Measurements from ENCODE around the gene SKIC8.

SKIC8 gene

GRCh38 chr15:78291052-78291451 lies 8.4 kb downstream of the SKIC8 start:
- no peak for DNase-seq

GRCh38 chr15:78290222-78290621 lies 9.2 kb downstream of the SKIC8 start:
- DNase-seq, result no peak

- no peak for DNase-seq
These were observed 14.7 kb downstream of the SKIC8 start for GRCh38 chr15:78284758-78285157.

- no peak for DNase-seq
These were observed 17.1 kb downstream of the SKIC8 start for GRCh38 chr15:78282324-78282723.

- DNase-seq, result no peak
These were observed 18.9 kb downstream of the SKIC8 start for GRCh38 chr15:78280319-78281072.

GRCh38 chr15:78276064-78276943 lies 23.1 kb downstream of the SKIC8 start:
- DNase-seq, result no peak

GRCh38 chr15:78274994-78275393 lies 24.4 kb downstream of the SKIC8 start:
- DNase-seq, result no peak

- no peak for DNase-seq
These were observed 26.6 kb downstream of the SKIC8 start for GRCh38 chr15:78272776-78273175.

- DNase-seq, result no peak
These were observed 27.1 kb downstream of the SKIC8 start for GRCh38 chr15:78272316-78272715.

GRCh38 chr15:78266806-78267205 lies 32.6 kb downstream of the SKIC8 start:
- DNase-seq, result no peak

GRCh38 chr15:78266229-78266628 lies 33.2 kb downstream of the SKIC8 start:
- no peak for DNase-seq

GRCh38 chr15:78265752-78266224 lies 33.6 kb downstream of the SKIC8 start:
- no peak for DNase-seq

GRCh38 chr15:78265137-78265460 lies 34.3 kb downstream of the SKIC8 start:
- no peak for DNase-seq

- peak; percentile 56 for DNase-seq
These were observed 34.9 kb downstream of the SKIC8 start, which contains the start of gene DNAJA4 for GRCh38 chr15:78264304-78265136. DNAJA4 (plus strand) TSS chr15:78264562; CDS start chr15:78264764, 202 bp downstream.

GRCh38 chr15:78263907-78264303 lies 35.5 kb downstream of the SKIC8 start:
- no peak for DNase-seq

GRCh38 chr15:78263351-78263781 lies 36.0 kb downstream of the SKIC8 start:
- no peak for DNase-seq

- DNase-seq, result no peak
These were observed 38.3 kb downstream of the SKIC8 start for GRCh38 chr15:78261062-78261461.

GRCh38 chr15:78260489-78260888 lies 38.9 kb downstream of the SKIC8 start:
- DNase-seq, result no peak

GRCh38 chr15:78259232-78259631 lies 40.2 kb downstream of the SKIC8 start:
- DNase-seq, result no peak

- no peak for DNase-seq
These were observed 41.7 kb downstream of the SKIC8 start for GRCh38 chr15:78257681-78258080.

- no peak for DNase-seq
These were observed 43.4 kb downstream of the SKIC8 start for GRCh38 chr15:78256044-78256437.

- no peak for DNase-seq
These were observed 43.9 kb downstream of the SKIC8 start for GRCh38 chr15:78255421-78256043.

Data from T-helper 9 cell (primary cell).